HEK293T (cell line): ENCODE results near the gene COL9A3.
"Not testable (repeated sequence)": the region's sequence is repeated elsewhere in the genome, so short reads cannot be mapped to it uniquely, and the experiment has no call there.

Experiments
- CTCF ChIA-PET: fragments of 350-600 bp; formaldehyde crosslinking; extraction: SDS; loops from one replicate; lab custom pipeline; 2021; ENCODE audit warnings: antibody characterized with exemption, inconsistent platforms; lab: Yijun Ruan, JAX
- POLR2A ChIA-PET: fragments of 350-600 bp; formaldehyde crosslinking; extraction: SDS; loops from one replicate; lab custom pipeline; 2020; ENCODE audit warnings: antibody characterized with exemption, inconsistent platforms; lab: Yijun Ruan, JAX
- DNase-seq: peaks from one replicate; pipeline ENCODE4 v3.0.0; 2012; ENCODE audit warnings: mixed read lengths; ENCODE audit errors: extremely low spot score
- ARNT ChIP-seq: fragments of 450-650 bp; IDR thresholded peaks from 2 replicates; pipeline ENCODE4 v1.6.1; 2017; ENCODE audit warnings: mild to moderate bottlenecking
- BHLHE40 ChIP-seq: fragments of 450-650 bp; IDR thresholded peaks from 2 replicates; pipeline ENCODE4 v1.6.1; 2016; ENCODE audit warnings: mild to moderate bottlenecking, moderate library complexity, borderline replicate concordance
- CTBP1 ChIP-seq: fragments of 450-650 bp; IDR thresholded peaks from 2 replicates; pipeline ENCODE4 v1.6.1; 2016; ENCODE audit warnings: borderline replicate concordance
- ELF4 ChIP-seq: fragments of 450-650 bp; IDR thresholded peaks from 2 replicates; pipeline ENCODE4 v1.6.1; 2017; ENCODE audit warnings: antibody characterized with exemption
- FOXA1 ChIP-seq: fragments of 450-650 bp; IDR thresholded peaks from 2 replicates; pipeline ENCODE4 v1.6.1; 2016; ENCODE audit warnings: mild to moderate bottlenecking
- FOXK2 ChIP-seq: fragments of 450-650 bp; IDR thresholded peaks from 2 replicates; pipeline ENCODE4 v1.6.1; 2016; ENCODE audit warnings: mild to moderate bottlenecking
- FOXM1 ChIP-seq: fragments of 450-650 bp; IDR thresholded peaks from 2 replicates; pipeline ENCODE4 v1.6.1; 2017; ENCODE audit warnings: mild to moderate bottlenecking, borderline replicate concordance
- HDGF ChIP-seq: fragments of 450-650 bp; IDR thresholded peaks from 2 replicates; pipeline ENCODE4 v1.6.1; 2017; ENCODE audit warnings: antibody characterized with exemption, borderline replicate concordance
- L3MBTL2 ChIP-seq: fragments of 450-650 bp; conservative IDR thresholded peaks from 2 replicates; pipeline ENCODE4 v1.6.1; 2016; ENCODE audit warnings: mild to moderate bottlenecking
- LEF1 ChIP-seq: fragments of 450-650 bp; IDR thresholded peaks from 2 replicates; pipeline ENCODE4 v1.6.1; 2017; ENCODE audit warnings: mild to moderate bottlenecking, borderline replicate concordance
- NFRKB ChIP-seq: fragments of 450-650 bp; IDR thresholded peaks from 2 replicates; pipeline ENCODE4 v1.6.1; 2016; ENCODE audit warnings: mild to moderate bottlenecking, moderate library complexity
- SP1 ChIP-seq: fragments of 450-650 bp; IDR thresholded peaks from 2 replicates; pipeline ENCODE4 v1.6.1; 2017
- SUZ12 ChIP-seq: fragments of 450-650 bp; IDR thresholded peaks from 2 replicates; pipeline ENCODE4 v1.6.1; 2016; ENCODE audit warnings: mild to moderate bottlenecking
- TARDBP ChIP-seq: fragments of 450-650 bp; IDR thresholded peaks from 2 replicates; pipeline ENCODE4 v1.6.1; 2016
- ZNF384 ChIP-seq: fragments of 450-650 bp; IDR thresholded peaks from 2 replicates; pipeline ENCODE4 v1.6.1; 2016
- TF ChIP-seq, protein P1 (sequence below): fragments of 450-650 bp; IDR thresholded peaks from 2 replicates; pipeline ENCODE4 v1.6.1; 2016

The COL9A3 gene

DNA sequence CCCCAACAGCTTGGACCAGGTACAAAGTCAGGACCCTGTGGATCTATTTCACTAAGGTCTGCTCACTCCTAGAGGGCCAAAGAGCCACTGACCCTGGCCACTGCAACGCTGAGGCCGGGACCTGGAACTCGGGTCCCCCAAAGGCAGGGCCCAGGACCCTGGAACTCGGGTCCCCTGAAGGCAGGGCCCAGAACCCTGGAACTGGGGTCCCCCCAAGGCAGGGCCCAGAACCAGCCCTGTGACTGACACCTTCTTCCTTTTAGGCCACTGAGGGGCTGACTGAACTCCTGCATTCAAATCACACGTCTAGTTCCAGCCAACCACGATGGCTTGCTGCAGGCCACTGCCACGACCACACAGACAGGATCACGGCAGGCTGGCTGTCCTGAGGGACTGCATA lies 35.3 kb downstream of the COL9A3 start:
- TF ChIP-seq CTBP1 (no peak), LEF1 (no peak), L3MBTL2 (no peak), HDGF (no peak), SUZ12 (no peak), FOXK2 (no peak), FOXA1 (no peak), ZNF384 (no peak), BHLHE40 (no peak), ARNT (no peak), ELF4 (no peak), NFRKB (no peak), TARDBP (no peak), FOXM1 (no peak), SP1 (no peak)
- TF ChIP-seq, protein P1, sequence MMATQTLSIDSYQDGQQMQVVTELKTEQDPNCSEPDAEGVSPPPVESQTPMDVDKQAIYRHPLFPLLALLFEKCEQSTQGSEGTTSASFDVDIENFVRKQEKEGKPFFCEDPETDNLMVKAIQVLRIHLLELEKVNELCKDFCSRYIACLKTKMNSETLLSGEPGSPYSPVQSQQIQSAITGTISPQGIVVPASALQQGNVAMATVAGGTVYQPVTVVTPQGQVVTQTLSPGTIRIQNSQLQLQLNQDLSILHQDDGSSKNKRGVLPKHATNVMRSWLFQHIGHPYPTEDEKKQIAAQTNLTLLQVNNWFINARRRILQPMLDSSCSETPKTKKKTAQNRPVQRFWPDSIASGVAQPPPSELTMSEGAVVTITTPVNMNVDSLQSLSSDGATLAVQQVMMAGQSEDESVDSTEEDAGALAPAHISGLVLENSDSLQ, result no peak
- POLR2A ChIA-PET, result no interaction called here
- DNase-seq, result no peak
- CTCF ChIA-PET, result no interaction called here

- POLR2A ChIA-PET, result no interaction called here
- DNase-seq, result no peak
- TF ChIP-seq TARDBP, result no peak
- no peak for TF ChIP-seq CTBP1
- TF ChIP-seq ELF4, result no peak
- TF ChIP-seq SP1, result no peak
- TF ChIP-seq FOXM1, result no peak
- no peak for TF ChIP-seq BHLHE40
- TF ChIP-seq HDGF, result no peak
- no peak for TF ChIP-seq L3MBTL2
- no peak for TF ChIP-seq ARNT
- no peak for TF ChIP-seq FOXA1
- no peak for TF ChIP-seq SUZ12
- TF ChIP-seq FOXK2, result no peak
- TF ChIP-seq LEF1, result no peak
- no peak for TF ChIP-seq ZNF384
- CTCF ChIA-PET, result no interaction called here
These were observed 36.0 kb downstream of the COL9A3 start for GRCh38 chr20:62852841-62853240.

DNA sequence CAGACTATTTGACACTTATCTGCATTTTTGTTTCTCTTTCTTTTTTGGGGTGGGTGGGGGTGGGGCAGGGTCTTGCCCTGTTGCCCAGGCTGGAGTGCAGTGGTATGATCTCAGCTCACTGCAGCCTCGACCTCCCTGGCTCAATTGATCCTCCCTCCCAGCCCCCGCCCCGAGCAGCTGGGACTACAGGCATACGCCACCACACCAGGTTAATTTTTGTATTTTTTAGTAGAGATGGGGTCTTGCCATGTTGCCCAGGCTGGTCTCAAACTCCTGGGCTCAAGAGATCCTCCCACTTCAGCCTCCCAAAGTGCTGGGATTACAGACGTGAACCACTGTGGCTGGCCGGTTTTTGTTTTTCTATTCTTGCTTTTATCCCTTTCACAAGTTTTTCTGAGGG lies 36.5 kb downstream of the COL9A3 start:
- CTCF ChIA-PET, POLR2A ChIA-PET, DNase-seq: not testable (repeated sequence)

DNA sequence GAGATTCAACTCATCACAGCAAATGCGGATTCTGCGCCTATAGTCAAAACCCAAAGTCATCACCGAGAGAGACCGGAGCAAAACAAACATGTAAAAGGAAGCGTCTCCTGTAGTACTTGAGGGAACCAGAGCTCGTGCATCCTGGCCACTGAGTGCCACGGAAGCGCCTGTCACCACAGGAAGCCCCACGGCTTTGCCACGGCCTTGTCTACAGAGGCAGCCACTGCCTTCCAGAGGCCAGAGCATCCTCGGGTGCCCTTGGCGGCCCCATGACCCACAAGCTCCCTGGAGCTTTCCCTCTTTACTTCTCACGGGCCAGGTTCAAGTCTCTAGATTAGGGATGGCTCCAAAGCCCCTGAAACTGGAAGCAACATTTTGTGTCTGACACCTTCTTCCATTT lies 37.3 kb downstream of the COL9A3 start:
- POLR2A ChIA-PET, result no interaction called here
- TF ChIP-seq FOXK2 (no peak), FOXA1 (no peak), SUZ12 (no peak), ZNF384 (no peak), LEF1 (no peak), ARNT (no peak), TARDBP (no peak), CTBP1 (no peak), BHLHE40 (no peak), SP1 (no peak), NFRKB (no peak), HDGF (no peak)

DNA sequence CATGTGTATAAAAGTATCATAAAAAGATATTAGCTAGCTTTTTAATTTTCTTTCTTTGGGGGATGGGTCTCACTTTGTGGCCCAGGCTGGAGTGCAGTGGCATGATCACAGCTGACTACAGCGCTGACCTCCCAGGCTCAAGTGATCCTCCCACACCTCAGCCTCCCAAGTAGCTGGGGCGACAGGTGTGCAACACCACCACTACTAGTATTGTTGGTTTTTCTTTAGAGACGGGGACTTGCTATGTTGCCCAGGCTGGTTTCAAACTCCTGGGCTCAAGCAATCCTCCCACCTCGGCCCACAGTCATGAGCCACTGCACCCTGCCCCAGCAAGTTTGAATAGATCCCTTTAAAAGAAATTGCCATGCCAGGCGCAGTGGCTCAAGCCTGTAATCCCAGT lies 38.3 kb downstream of the COL9A3 start:
- POLR2A ChIA-PET, result no interaction called here

More for the DNA sequence above, 37.3 kb downstream of the COL9A3 start:
- no peak for DNase-seq
- CTCF ChIA-PET, result no interaction called here

DNA sequence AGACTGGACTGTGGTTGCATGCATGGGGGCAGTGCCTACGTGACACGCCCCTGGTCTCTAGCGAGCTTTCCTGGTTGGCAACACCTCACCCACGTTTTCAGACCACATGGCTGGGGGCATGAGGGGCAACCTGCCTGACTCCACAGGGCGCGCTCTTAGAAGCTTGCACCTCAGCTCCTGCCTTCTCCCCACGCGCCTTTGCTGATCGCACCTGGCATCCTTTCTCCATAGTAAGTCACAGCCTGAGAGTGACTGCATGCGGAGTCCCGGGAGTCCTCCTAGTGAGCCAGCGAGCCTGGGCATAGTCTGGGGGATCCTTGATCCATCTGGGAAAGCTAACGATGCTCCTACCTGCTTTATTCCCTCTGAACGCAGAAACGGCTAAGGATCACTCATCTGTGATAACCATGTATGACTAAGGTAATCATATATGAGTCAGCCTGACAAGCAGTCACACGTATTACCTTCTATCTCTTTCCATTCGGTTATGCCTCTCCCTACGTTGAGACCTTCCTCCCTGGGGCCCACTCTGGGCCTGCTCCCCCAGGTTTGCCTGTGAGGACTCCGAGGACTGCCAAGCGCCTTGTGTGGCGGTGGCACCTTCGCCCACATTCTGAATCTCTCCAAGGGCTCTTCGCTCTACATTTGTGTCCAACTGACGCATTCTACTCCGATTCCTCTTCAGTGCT lies 40.2 kb downstream of the COL9A3 start:
- ChIA-PET CTCF (no interaction called here), POLR2A (no interaction called here)
- TF ChIP-seq BHLHE40, result no peak
- no peak for TF ChIP-seq ZNF384
- TF ChIP-seq TARDBP, result no peak
- no peak for TF ChIP-seq ARNT
- TF ChIP-seq HDGF, result no peak
- no peak for DNase-seq

More for the DNA sequence above, 38.3 kb downstream of the COL9A3 start:
- TF ChIP-seq HDGF, result no peak
- no peak for TF ChIP-seq ZNF384
- no peak for TF ChIP-seq ARNT
- TF ChIP-seq L3MBTL2, result no peak
- no peak for TF ChIP-seq SP1
- no peak for TF ChIP-seq SUZ12
- no peak for TF ChIP-seq FOXA1
- no peak for TF ChIP-seq FOXM1
- TF ChIP-seq NFRKB, result no peak
- no peak for TF ChIP-seq BHLHE40
- TF ChIP-seq LEF1, result no peak
- no peak for TF ChIP-seq CTBP1
- no peak for TF ChIP-seq FOXK2
- TF ChIP-seq ELF4, result no peak
- TF ChIP-seq TARDBP, result no peak
- TF ChIP-seq, protein P1, result no peak
- CTCF ChIA-PET, result no interaction called here
- no peak for DNase-seq
